Lower leg skin (tissue), 3 donors: ENCODE data around the gene HBM.

Source experiments
- CTCF ChIP-seq, 3 donors: fragments of 450-650 bp; IDR thresholded peaks; one replicate each; pipeline ENCODE4 v1.5.1; 2016; ENCODE audit warnings: antibody characterized with exemption in 3 of 3, mild to moderate bottlenecking in 3 of 3, moderate library complexity in 2 of 3
- POLR2A ChIP-seq, 2 donors: fragments of 450-650 bp; IDR thresholded peaks; one replicate each; pipeline ENCODE4 v1.6.1; 2016 to 2017; ENCODE audit warnings: antibody characterized with exemption in 2 of 2, mild to moderate bottlenecking in 1 of 2, moderate library complexity in 1 of 2

GRCh38 chr16:185691-186090, 19.9 kb downstream of the HBM start:
- TF ChIP-seq CTCF (IDR thresholded peaks at IDR 0.05) = no peak
- no peak for TF ChIP-seq POLR2A (IDR thresholded peaks at IDR 0.05)
